Large intestine (tissue), 3 donors: ENCODE results near the gene WDR13. TPM values are rescaled to one million over a fixed set of nuclear protein-coding genes. Genes with fewer than 3 reads are reported as not detected.

Source experiments
- DNase-seq, 2 donors: peaks; one replicate each; pipeline versions ENCODE4 v3.0.0 to v3.0.0-alpha.2; 2013
- H3K27ac ChIP-seq: one replicate; pipeline ENCODE4 v1.5.1; 2013; ENCODE audit warnings: low read length
- H3K27me3 ChIP-seq: 2 replicates; pipeline ENCODE4 v1.6.1; 2013; ENCODE audit warnings: low read length; ENCODE audit not compliant: control insufficient read depth, insufficient read depth
- H3K36me3 ChIP-seq: 2 replicates; pipeline ENCODE4 v1.6.1; 2013; ENCODE audit warnings: low read length; ENCODE audit not compliant: control insufficient read depth, insufficient read depth
- H3K4me1 ChIP-seq: one replicate; pipeline ENCODE4 v1.6.1; 2013; ENCODE audit warnings: low read length; ENCODE audit not compliant: control insufficient read depth, insufficient read depth
- H3K4me3 ChIP-seq: one replicate; pipeline ENCODE4 v1.5.1; 2013; ENCODE audit warnings: low read length
- H3K9me3 ChIP-seq: one replicate; pipeline ENCODE4 v1.6.1; 2013; ENCODE audit warnings: mild to moderate bottlenecking, low read depth, low read length, moderate library complexity; ENCODE audit not compliant: control insufficient read depth
- WGBS: methylation state at CpG from one replicate; pipeline ENCODE4 v1.1.5; 2013; ENCODE audit warnings: low lambda C conversion rate; ENCODE audit not compliant: insufficient coverage; 5-methylcytosine and 5-hydroxymethylcytosine counted together
- polyA plus RNA-seq: library from polyadenylated mRNA; unstranded; fragments of 120-200 nt; gene quantifications from one replicate; pipeline ENCODE4 v1.2.1, GENCODE V29; 2013

The WDR13 gene
- polyA plus RNA-seq, 1 donor, result 107 TPM

- no peak overlapping the region for H3K4me3 ChIP-seq
- DNase-seq, result peak; percentile 19 to 60
- H3K9me3 ChIP-seq, result no peaks in the 10 kb centered on the region
- no peaks in the 10 kb centered on the region for H3K27me3 ChIP-seq
- no peaks in the 10 kb centered on the region for H3K4me1 ChIP-seq
- H3K27ac ChIP-seq, result no peak overlapping the region
- no peaks in the 10 kb centered on the region for H3K36me3 ChIP-seq
- no CpG with 5 or more reads among the region's 9 CpGs for whole genome bisulfite sequencing
Observed at GRCh38 chrX:48591255-48591791, 6.0 kb upstream of the WDR13 start.

- Histone ChIP-seq H3K9me3 (no peaks in the 10 kb centered on the region), H3K4me3 (no peak overlapping the region), H3K27me3 (no peaks in the 10 kb centered on the region), H3K36me3 (no peaks in the 10 kb centered on the region), H3K27ac (no peak overlapping the region), H3K4me1 (no peaks in the 10 kb centered on the region)
- no peak for DNase-seq
- WGBS, result no CpG with 5 or more reads among the region's 5 CpGs
Observed at GRCh38 chrX:48592971-48593370, 4.3 kb upstream of the WDR13 start.

- Histone ChIP-seq H3K27me3 (no peaks in the 10 kb centered on the region), H3K4me3 (no peak overlapping the region), H3K36me3 (peaks cover 21% of the 10 kb centered on the region), H3K4me1 (peaks cover 5% of the 10 kb centered on the region), H3K9me3 (no peaks in the 10 kb centered on the region), H3K27ac (no peak overlapping the region)
- no peak for DNase-seq
- no CpG with 5 or more reads among the region's 2 CpGs for WGBS
Observed at GRCh38 chrX:48595929-48596328, 1.4 kb upstream of the WDR13 start.

- no peaks in the 10 kb centered on the region for H3K9me3 ChIP-seq
- H3K4me3 ChIP-seq, result no peak overlapping the region
- no CpG with 5 or more reads among the region's 25 CpGs for WGBS
- no peaks in the 10 kb centered on the region for H3K27me3 ChIP-seq
- no peak for DNase-seq
- H3K4me1 ChIP-seq, result peaks cover 5% of the 10 kb centered on the region
- peaks cover 37% of the 10 kb centered on the region for H3K36me3 ChIP-seq
- no peak overlapping the region for H3K27ac ChIP-seq
Observed at GRCh38 chrX:48598614-48599013, 1.3 kb downstream of the WDR13 start.

GRCh38 chrX:48599341-48599740, 2.0 kb downstream of the WDR13 start:
- H3K27ac ChIP-seq, result no peak overlapping the region
- H3K4me3 ChIP-seq, result no peak overlapping the region
- no peak for DNase-seq
- H3K36me3 ChIP-seq, result peaks cover 40% of the 10 kb centered on the region
- peaks cover 5% of the 10 kb centered on the region for H3K4me1 ChIP-seq
- H3K9me3 ChIP-seq, result no peaks in the 10 kb centered on the region
- WGBS, result no CpG with 5 or more reads among the region's 20 CpGs
- H3K27me3 ChIP-seq, result no peaks in the 10 kb centered on the region

- H3K9me3 ChIP-seq, result no peaks in the 10 kb centered on the region
- H3K36me3 ChIP-seq, result peaks cover 41% of the 10 kb centered on the region
- no peaks in the 10 kb centered on the region for H3K27me3 ChIP-seq
- no peak for DNase-seq
- peaks cover 5% of the 10 kb centered on the region for H3K4me1 ChIP-seq
- no CpG with 5 or more reads among the region's 19 CpGs for WGBS
- no peak overlapping the region for H3K27ac ChIP-seq
- H3K4me3 ChIP-seq, result no peak overlapping the region
Observed at GRCh38 chrX:48600226-48600625, 2.9 kb downstream of the WDR13 start.

- Histone ChIP-seq H3K27me3 (no peaks in the 10 kb centered on the region), H3K4me1 (peaks cover 5% of the 10 kb centered on the region), H3K36me3 (peaks cover 41% of the 10 kb centered on the region), H3K4me3 (no peak overlapping the region), H3K9me3 (no peaks in the 10 kb centered on the region), H3K27ac (no peak overlapping the region)
- DNase-seq, result no peak
- WGBS, result no CpG with 5 or more reads among the region's 17 CpGs
Observed at GRCh38 chrX:48601741-48602394, 4.6 kb downstream of the WDR13 start.

- no peak overlapping the region for H3K4me3 ChIP-seq
- H3K27ac ChIP-seq, result no peak overlapping the region
- no peak for DNase-seq
- no CpG with 5 or more reads among the region's 16 CpGs for WGBS
- H3K9me3 ChIP-seq, result no peaks in the 10 kb centered on the region
- H3K27me3 ChIP-seq, result no peaks in the 10 kb centered on the region
- peaks cover 30% of the 10 kb centered on the region for H3K36me3 ChIP-seq
- no peaks in the 10 kb centered on the region for H3K4me1 ChIP-seq
Observed at GRCh38 chrX:48604701-48605100, 7.4 kb downstream of the WDR13 start.

GRCh38 chrX:48606091-48606490, 8.8 kb downstream of the WDR13 start:
- Histone ChIP-seq H3K4me1 (no peaks in the 10 kb centered on the region), H3K27ac (no peak overlapping the region), H3K4me3 (no peak overlapping the region), H3K27me3 (no peaks in the 10 kb centered on the region), H3K36me3 (peaks cover 19% of the 10 kb centered on the region), H3K9me3 (no peaks in the 10 kb centered on the region)
- WGBS, result no CpG with 5 or more reads among the region's 6 CpGs
- DNase-seq, result no peak

GRCh38 chrX:48611703-48612102, 14.4 kb downstream of the WDR13 start:
- Histone ChIP-seq H3K9me3 (no peaks in the 10 kb centered on the region), H3K27ac (no peak overlapping the region), H3K4me1 (no peaks in the 10 kb centered on the region), H3K27me3 (no peaks in the 10 kb centered on the region), H3K36me3 (no peaks in the 10 kb centered on the region), H3K4me3 (no peak overlapping the region)
- DNase-seq, result no peak
- WGBS, result no CpG with 5 or more reads among the region's 2 CpGs
